Epidermal melanocyte (primary cell): Measurements from ENCODE around the gene STRADB.
"Not testable (repeated sequence)": the region's sequence is repeated elsewhere in the genome, so short reads cannot be mapped to it uniquely, and the experiment has no call there.

Source experiments
- DNase-seq: peaks from one replicate; pipeline ENCODE4 v3.0.0; 2011; ENCODE audit warnings: low spot score; ENCODE audit not compliant: insufficient read length

The STRADB gene

GRCh38 chr2:201451292-201452057 lies at the start of gene STRADB, which contains the start of gene TRAK2:
STRADB (plus strand) TSS chr2:201451740; CDS start chr2:201454841, 3,101 bp downstream.
TRAK2 (minus strand) TSS chr2:201451458; CDS start chr2:201420507, 30,951 bp downstream.
- DNase-seq, result peak; percentile 90

- no peak for DNase-seq
These were observed 49.7 kb upstream of the STRADB start for GRCh38 chr2:201401815-201402214.

GRCh38 chr2:201402651-201403562 lies 48.6 kb upstream of the STRADB start:
- DNase-seq, result no peak

- DNase-seq, result no peak
These were observed 47.7 kb upstream of the STRADB start for GRCh38 chr2:201403880-201404279.

GRCh38 chr2:201404699-201405280 lies 46.8 kb upstream of the STRADB start:
- DNase-seq, result no peak

GRCh38 chr2:201406077-201406662 lies 45.4 kb upstream of the STRADB start:
- peak; percentile 25 for DNase-seq

GRCh38 chr2:201407265-201407664 lies 44.3 kb upstream of the STRADB start:
- no peak for DNase-seq

- no peak for DNase-seq
These were observed 42.6 kb upstream of the STRADB start for GRCh38 chr2:201408931-201409330.

- no peak for DNase-seq
These were observed 40.1 kb upstream of the STRADB start for GRCh38 chr2:201411421-201411820.

GRCh38 chr2:201413143-201413542 lies 38.4 kb upstream of the STRADB start:
- DNase-seq, result no peak

GRCh38 chr2:201413552-201413951 lies 38.0 kb upstream of the STRADB start:
- DNase-seq, result no peak

GRCh38 chr2:201414099-201415023 lies 37.2 kb upstream of the STRADB start:
- no peak for DNase-seq

GRCh38 chr2:201415149-201415548 lies 36.4 kb upstream of the STRADB start:
- no peak for DNase-seq

GRCh38 chr2:201419057-201419635 lies 32.4 kb upstream of the STRADB start:
- DNase-seq, result no peak

- DNase-seq, result no peak
These were observed 31.6 kb upstream of the STRADB start for GRCh38 chr2:201419986-201420385.

- DNase-seq, result no peak
These were observed 31.0 kb upstream of the STRADB start for GRCh38 chr2:201420442-201421113.

- no peak for DNase-seq
These were observed 25.6 kb upstream of the STRADB start for GRCh38 chr2:201425952-201426351.

- not testable (repeated sequence) for DNase-seq
These were observed 23.2 kb upstream of the STRADB start for GRCh38 chr2:201428366-201428765.

- DNase-seq, result not testable (repeated sequence)
These were observed 21.7 kb upstream of the STRADB start for GRCh38 chr2:201429835-201430234.
